Measurements from ENCODE around the gene ATP8B4.

The ATP8B4 gene

DNA sequence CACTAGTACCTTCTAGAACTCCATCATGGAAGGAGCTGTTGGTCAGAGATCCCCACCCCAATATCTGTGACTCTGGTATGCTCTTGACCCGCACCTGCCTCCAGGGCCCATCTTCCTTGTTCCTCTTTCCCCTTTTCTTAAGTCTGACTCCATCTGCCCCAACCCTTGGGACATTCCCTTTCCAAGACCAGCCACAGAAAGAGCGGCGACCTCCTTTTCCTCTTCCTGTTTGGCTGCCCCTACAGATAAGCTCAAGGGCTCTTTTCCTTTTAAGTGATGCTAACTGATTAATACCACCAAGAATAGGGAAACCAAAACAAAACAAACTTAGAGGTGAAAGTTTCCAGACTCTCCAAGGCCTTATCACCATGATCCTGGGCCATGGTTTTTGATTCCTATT, 21.9 kb upstream of the ATP8B4 start:
- no peak for TF ChIP-seq TCF4 (CRISPR knock-in tag; IDR thresholded peaks at IDR 0.05; ENCODE audit: borderline replicate concordance)
- TF ChIP-seq, protein P1, sequence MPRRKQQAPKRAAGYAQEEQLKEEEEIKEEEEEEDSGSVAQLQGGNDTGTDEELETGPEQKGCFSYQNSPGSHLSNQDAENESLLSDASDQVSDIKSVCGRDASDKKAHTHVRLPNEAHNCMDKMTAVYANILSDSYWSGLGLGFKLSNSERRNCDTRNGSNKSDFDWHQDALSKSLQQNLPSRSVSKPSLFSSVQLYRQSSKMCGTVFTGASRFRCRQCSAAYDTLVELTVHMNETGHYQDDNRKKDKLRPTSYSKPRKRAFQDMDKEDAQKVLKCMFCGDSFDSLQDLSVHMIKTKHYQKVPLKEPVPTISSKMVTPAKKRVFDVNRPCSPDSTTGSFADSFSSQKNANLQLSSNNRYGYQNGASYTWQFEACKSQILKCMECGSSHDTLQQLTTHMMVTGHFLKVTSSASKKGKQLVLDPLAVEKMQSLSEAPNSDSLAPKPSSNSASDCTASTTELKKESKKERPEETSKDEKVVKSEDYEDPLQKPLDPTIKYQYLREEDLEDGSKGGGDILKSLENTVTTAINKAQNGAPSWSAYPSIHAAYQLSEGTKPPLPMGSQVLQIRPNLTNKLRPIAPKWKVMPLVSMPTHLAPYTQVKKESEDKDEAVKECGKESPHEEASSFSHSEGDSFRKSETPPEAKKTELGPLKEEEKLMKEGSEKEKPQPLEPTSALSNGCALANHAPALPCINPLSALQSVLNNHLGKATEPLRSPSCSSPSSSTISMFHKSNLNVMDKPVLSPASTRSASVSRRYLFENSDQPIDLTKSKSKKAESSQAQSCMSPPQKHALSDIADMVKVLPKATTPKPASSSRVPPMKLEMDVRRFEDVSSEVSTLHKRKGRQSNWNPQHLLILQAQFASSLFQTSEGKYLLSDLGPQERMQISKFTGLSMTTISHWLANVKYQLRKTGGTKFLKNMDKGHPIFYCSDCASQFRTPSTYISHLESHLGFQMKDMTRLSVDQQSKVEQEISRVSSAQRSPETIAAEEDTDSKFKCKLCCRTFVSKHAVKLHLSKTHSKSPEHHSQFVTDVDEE (CRISPR knock-in tag; IDR thresholded peaks at IDR 0.05), result no peak
- no peak for TF ChIP-seq BACH2 (CRISPR knock-in tag; IDR thresholded peaks at IDR 0.05; ENCODE audit: borderline replicate concordance)
- TF ChIP-seq, protein P2, sequence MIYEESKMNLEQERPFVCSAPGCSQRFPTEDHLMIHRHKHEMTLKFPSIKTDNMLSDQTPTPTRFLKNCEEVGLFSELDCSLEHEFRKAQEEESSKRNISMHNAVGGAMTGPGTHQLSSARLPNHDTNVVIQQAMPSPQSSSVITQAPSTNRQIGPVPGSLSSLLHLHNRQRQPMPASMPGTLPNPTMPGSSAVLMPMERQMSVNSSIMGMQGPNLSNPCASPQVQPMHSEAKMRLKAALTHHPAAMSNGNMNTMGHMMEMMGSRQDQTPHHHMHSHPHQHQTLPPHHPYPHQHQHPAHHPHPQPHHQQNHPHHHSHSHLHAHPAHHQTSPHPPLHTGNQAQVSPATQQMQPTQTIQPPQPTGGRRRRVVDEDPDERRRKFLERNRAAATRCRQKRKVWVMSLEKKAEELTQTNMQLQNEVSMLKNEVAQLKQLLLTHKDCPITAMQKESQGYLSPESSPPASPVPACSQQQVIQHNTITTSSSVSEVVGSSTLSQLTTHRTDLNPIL (CRISPR knock-in tag; IDR thresholded peaks at IDR 0.05; ENCODE audit: low read depth), result no peak
- no peak for TF ChIP-seq ZNF565 (CRISPR knock-in tag; conservative IDR thresholded peaks at IDR 0.05; ENCODE audit: low read depth)
- TF ChIP-seq SNAI2 (CRISPR knock-in tag; IDR thresholded peaks at IDR 0.05), result no peak
- TF ChIP-seq TOX (CRISPR knock-in tag; IDR thresholded peaks at IDR 0.05; ENCODE audit: borderline replicate concordance), result no peak
- no peak for TF ChIP-seq ZC3H10 (CRISPR knock-in tag; IDR thresholded peaks at IDR 0.05)
- no peak for TF ChIP-seq RARB (CRISPR knock-in tag; IDR thresholded peaks at IDR 0.05)
- no peak for TF ChIP-seq ZFP30 (CRISPR knock-in tag; IDR thresholded peaks at IDR 0.05)
- no peak for TF ChIP-seq GLIS3 (CRISPR knock-in tag; IDR thresholded peaks at IDR 0.05)
- TF ChIP-seq ARNTL (CRISPR knock-in tag; IDR thresholded peaks at IDR 0.05; ENCODE audit: borderline replicate concordance, low read depth), result no peak
- TF ChIP-seq, protein P3, sequence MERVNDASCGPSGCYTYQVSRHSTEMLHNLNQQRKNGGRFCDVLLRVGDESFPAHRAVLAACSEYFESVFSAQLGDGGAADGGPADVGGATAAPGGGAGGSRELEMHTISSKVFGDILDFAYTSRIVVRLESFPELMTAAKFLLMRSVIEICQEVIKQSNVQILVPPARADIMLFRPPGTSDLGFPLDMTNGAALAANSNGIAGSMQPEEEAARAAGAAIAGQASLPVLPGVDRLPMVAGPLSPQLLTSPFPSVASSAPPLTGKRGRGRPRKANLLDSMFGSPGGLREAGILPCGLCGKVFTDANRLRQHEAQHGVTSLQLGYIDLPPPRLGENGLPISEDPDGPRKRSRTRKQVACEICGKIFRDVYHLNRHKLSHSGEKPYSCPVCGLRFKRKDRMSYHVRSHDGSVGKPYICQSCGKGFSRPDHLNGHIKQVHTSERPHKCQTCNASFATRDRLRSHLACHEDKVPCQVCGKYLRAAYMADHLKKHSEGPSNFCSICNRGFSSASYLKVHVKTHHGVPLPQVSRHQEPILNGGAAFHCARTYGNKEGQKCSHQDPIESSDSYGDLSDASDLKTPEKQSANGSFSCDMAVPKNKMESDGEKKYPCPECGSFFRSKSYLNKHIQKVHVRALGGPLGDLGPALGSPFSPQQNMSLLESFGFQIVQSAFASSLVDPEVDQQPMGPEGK (CRISPR knock-in tag; IDR thresholded peaks at IDR 0.05; ENCODE audit: borderline replicate concordance), result no peak
- TF ChIP-seq CSDC2 (CRISPR knock-in tag; IDR thresholded peaks at IDR 0.05), result no peak
- no peak for TF ChIP-seq ESRRG (CRISPR knock-in tag; IDR thresholded peaks at IDR 0.05)
- no peak for ATAC-seq

DNA sequence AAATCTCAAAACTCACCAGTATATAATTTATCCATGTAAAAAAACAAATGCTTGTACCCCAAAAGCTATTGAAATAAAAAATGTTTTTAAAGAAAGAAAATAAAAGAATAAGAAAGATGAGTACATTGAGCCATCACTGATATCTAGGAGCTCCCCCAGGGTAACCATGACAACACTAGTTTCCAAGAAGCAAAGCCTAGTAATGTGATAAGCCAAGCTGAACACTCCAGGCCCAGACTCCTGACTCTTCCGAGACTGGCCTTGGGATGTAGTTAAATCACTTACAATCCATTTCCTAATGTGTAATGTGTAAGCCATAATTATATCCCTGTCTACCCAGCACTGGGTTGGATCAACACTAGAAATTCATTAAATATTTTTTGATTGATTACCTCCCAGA, 21.1 kb upstream of the ATP8B4 start:
- TF ChIP-seq ZFP3 (CRISPR knock-in tag; IDR thresholded peaks at IDR 0.05), result no peak
- no peak for TF ChIP-seq TOX (CRISPR knock-in tag; IDR thresholded peaks at IDR 0.05; ENCODE audit: borderline replicate concordance)
- TF ChIP-seq CSDC2 (CRISPR knock-in tag; IDR thresholded peaks at IDR 0.05), result no peak
- no peak for TF ChIP-seq OSR1 (CRISPR knock-in tag; IDR thresholded peaks at IDR 0.05)
- TF ChIP-seq, protein P4, sequence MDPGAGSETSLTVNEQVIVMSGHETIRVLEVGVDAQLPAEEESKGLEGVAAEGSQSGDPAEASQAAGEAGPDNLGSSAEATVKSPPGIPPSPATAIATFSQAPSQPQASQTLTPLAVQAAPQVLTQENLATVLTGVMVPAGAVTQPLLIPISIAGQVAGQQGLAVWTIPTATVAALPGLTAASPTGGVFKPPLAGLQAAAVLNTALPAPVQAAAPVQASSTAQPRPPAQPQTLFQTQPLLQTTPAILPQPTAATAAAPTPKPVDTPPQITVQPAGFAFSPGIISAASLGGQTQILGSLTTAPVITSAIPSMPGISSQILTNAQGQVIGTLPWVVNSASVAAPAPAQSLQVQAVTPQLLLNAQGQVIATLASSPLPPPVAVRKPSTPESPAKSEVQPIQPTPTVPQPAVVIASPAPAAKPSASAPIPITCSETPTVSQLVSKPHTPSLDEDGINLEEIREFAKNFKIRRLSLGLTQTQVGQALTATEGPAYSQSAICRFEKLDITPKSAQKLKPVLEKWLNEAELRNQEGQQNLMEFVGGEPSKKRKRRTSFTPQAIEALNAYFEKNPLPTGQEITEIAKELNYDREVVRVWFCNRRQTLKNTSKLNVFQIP (CRISPR knock-in tag; IDR thresholded peaks at IDR 0.05; ENCODE audit: borderline replicate concordance, low read depth), result no peak
- TF ChIP-seq SNAI2 (CRISPR knock-in tag; IDR thresholded peaks at IDR 0.05), result no peak
- TF ChIP-seq, protein P1 (CRISPR knock-in tag; IDR thresholded peaks at IDR 0.05), result no peak
- no peak for TF ChIP-seq ZC3H10 (CRISPR knock-in tag; IDR thresholded peaks at IDR 0.05)
- no peak for TF ChIP-seq ZNF8 (CRISPR knock-in tag; IDR thresholded peaks at IDR 0.05)
- no peak for TF ChIP-seq PPARA (CRISPR knock-in tag; IDR thresholded peaks at IDR 0.05; ENCODE audit: borderline replicate concordance)
- no peak for TF ChIP-seq BACH2 (CRISPR knock-in tag; IDR thresholded peaks at IDR 0.05; ENCODE audit: borderline replicate concordance)
- no peak for TF ChIP-seq ZNF70 (CRISPR knock-in tag; IDR thresholded peaks at IDR 0.05)
- no peak for TF ChIP-seq ZNF565 (CRISPR knock-in tag; conservative IDR thresholded peaks at IDR 0.05; ENCODE audit: low read depth)
- no peak for ATAC-seq
